Caco-2 (cell line): ENCODE results near the gene MRPL24. TPM values are rescaled to one million over a fixed set of nuclear protein-coding genes. Genes with fewer than 3 reads are reported as not detected.

Experiments used
- BruUV-seq: library from RNA; stranded (reverse); fragments of 400-500 nt; replicated peaks from 2 replicates; lab custom pipeline; 2021; lab: Mats Ljungman, UMichigan
- CTCF ChIA-PET: fragments of 300-600 bp; sonication (Branson Sonifier 250); formaldehyde crosslinking; loops from one replicate; lab custom pipeline; 2022; ENCODE audit warnings: antibody characterized with exemption; lab: Charles Lee
- POLR2A ChIA-PET: fragments of 300-600 bp; sonication (Branson Sonifier 250); formaldehyde crosslinking; loops from one replicate; lab custom pipeline; 2022; ENCODE audit warnings: antibody characterized with exemption; lab: Charles Lee
- DNase-seq, 2 experiments: peaks; one replicate each; pipeline versions ENCODE4 v3.0.0 to v3.0.0-alpha.2; 2020 to 2022
- H3K27me3 ChIP-seq: replicated peaks from 2 replicates; pipeline ENCODE4 v1.6.0; 2011; ENCODE audit warnings: low read length; ENCODE audit not compliant: control insufficient read depth, insufficient read depth
- H3K36me3 ChIP-seq: 2 replicates; pipeline ENCODE4 v1.5.1; 2011; ENCODE audit warnings: low read length; ENCODE audit not compliant: control insufficient read depth, insufficient read depth
- H3K4me1 ChIP-seq: fragments of 250-450 bp; sonication (Bioruptor Pico); 2 replicates; pipeline ENCODE4 v1.5.1; 2020; ENCODE audit warnings: mild to moderate bottlenecking
- H3K4me3 ChIP-seq: 2 replicates; pipeline ENCODE4 v1.5.1; 2011; ENCODE audit warnings: low read depth, mild to moderate bottlenecking, control low read depth, low read length
- H3K9me3 ChIP-seq: fragments of 250-450 bp; sonication (Bioruptor Pico); 2 replicates; pipeline ENCODE4 v1.5.1; 2020; ENCODE audit warnings: mild to moderate bottlenecking, moderate library complexity
- H3K27ac Mint-ChIP-seq: one replicate; pipeline ENCODE4 v1.8.0; 2022; ENCODE audit warnings: mixed read lengths; ENCODE audit not compliant: unreplicated experiment
- H3K27me3 Mint-ChIP-seq: one replicate; pipeline ENCODE4 v1.8.0; 2022; ENCODE audit warnings: mixed read lengths; ENCODE audit not compliant: insufficient read depth, unreplicated experiment
- H3K36me3 Mint-ChIP-seq: one replicate; pipeline ENCODE4 v1.8.0; 2022; ENCODE audit warnings: mild to moderate bottlenecking, mixed read lengths; ENCODE audit not compliant: insufficient read depth, unreplicated experiment
- H3K4me1 Mint-ChIP-seq: one replicate; pipeline ENCODE4 v1.8.0; 2022; ENCODE audit warnings: low read depth, mixed read lengths; ENCODE audit not compliant: unreplicated experiment
- H3K4me3 Mint-ChIP-seq: one replicate; pipeline ENCODE4 v1.8.0; 2022; ENCODE audit warnings: mild to moderate bottlenecking, moderate library complexity, mixed read lengths; ENCODE audit not compliant: unreplicated experiment
- H3K9me3 Mint-ChIP-seq: one replicate; pipeline ENCODE4 v1.8.0; 2022; ENCODE audit warnings: mixed read lengths; ENCODE audit not compliant: unreplicated experiment
- intact Hi-C: fragments of 100-400 bp; cut with micrococcal nuclease; formaldehyde crosslinking; loops from one replicate; pipeline ENCODE4 v1.10.0; 2022; ENCODE audit not compliant: unreplicated experiment
- total RNA-seq: library from RNA; stranded (reverse); gene quantifications from 2 replicates; pipeline ENCODE4 v1.2.3, GENCODE V29; 2022
- TF ChIP-seq, protein P1 (sequence below), 2 experiments: fragments of 200-600 bp in 1 of 2; IDR thresholded peaks; 1 replicate in 1 of 2; 2 replicates in 1 of 2; pipeline versions ENCODE4 v1.5.1 to v1.8.0; 2011 to 2022; ENCODE audit warnings: antibody characterized with exemption in 1 of 2, control low read depth in 1 of 2, inconsistent platforms in 1 of 2, low read depth in 1 of 2, low read length in 1 of 2, mild to moderate bottlenecking in 1 of 2, moderate library complexity in 1 of 2; ENCODE audit not compliant: insufficient read depth in 1 of 2, severe bottlenecking in 1 of 2, unreplicated experiment in 1 of 2

The MRPL24 gene
- total RNA-seq, 1 experiment from 2014 or later = 52.6 TPM

DNA sequence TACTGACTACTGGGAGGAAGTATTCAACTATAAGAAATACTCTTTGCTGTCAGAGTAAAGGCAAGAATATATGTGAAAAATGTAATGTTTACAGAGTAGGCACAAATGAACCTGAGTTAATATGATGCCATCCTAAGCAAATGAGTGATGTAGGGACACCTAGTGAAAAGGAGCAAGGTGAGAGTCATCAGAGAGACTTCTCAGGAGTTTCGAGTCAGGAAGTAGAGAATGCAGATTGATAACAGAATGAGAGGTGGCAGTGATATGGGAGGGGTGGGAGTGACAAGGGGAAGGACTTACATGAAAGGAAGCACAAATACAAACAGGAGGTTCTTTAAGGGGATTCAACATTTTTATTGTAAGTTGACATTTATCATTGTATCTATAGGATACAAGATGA lies 36.7 kb upstream of the MRPL24 start:
- peaks cover 58% of the 10 kb centered on the region for H3K36me3 Mint-ChIP-seq
- POLR2A ChIA-PET = no interaction called here
- H3K36me3 ChIP-seq = peaks cover 1% of the 10 kb centered on the region; the same call in 1 of the 2 replicates
- CTCF ChIA-PET = interaction anchor here (0.9 kb wide), 1 partner anchor 51 kb away, joined by 4 read pairs; no protein-coding TSS in a partner anchor
- TF ChIP-seq, protein P1, sequence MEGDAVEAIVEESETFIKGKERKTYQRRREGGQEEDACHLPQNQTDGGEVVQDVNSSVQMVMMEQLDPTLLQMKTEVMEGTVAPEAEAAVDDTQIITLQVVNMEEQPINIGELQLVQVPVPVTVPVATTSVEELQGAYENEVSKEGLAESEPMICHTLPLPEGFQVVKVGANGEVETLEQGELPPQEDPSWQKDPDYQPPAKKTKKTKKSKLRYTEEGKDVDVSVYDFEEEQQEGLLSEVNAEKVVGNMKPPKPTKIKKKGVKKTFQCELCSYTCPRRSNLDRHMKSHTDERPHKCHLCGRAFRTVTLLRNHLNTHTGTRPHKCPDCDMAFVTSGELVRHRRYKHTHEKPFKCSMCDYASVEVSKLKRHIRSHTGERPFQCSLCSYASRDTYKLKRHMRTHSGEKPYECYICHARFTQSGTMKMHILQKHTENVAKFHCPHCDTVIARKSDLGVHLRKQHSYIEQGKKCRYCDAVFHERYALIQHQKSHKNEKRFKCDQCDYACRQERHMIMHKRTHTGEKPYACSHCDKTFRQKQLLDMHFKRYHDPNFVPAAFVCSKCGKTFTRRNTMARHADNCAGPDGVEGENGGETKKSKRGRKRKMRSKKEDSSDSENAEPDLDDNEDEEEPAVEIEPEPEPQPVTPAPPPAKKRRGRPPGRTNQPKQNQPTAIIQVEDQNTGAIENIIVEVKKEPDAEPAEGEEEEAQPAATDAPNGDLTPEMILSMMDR (IDR thresholded peaks at IDR 0.05; ENCODE audit: insufficient read depth in 1 of 2, low read depth in 1 of 2, low read length in 1 of 2, severe bottlenecking in 1 of 2, unreplicated experiment in 1 of 2) = no peak
- no TSS peak for BruUV-seq
- intact Hi-C loops = no loop called here
- no peak overlapping the region for H3K4me3 Mint-ChIP-seq
- no peak for DNase-seq
- H3K9me3 Mint-ChIP-seq = no peaks in the 10 kb centered on the region
- no peaks in the 10 kb centered on the region for H3K27me3 Mint-ChIP-seq
- no peaks in the 10 kb centered on the region for H3K9me3 ChIP-seq
- no peak overlapping the region for H3K4me3 ChIP-seq
- H3K4me1 ChIP-seq = peaks cover 4% of the 10 kb centered on the region; the same call in 1 of the 2 replicates
- no peak overlapping the region for H3K27ac Mint-ChIP-seq
- H3K4me1 Mint-ChIP-seq = peaks cover 7% of the 10 kb centered on the region
- no peaks in the 10 kb centered on the region for H3K27me3 ChIP-seq

DNA sequence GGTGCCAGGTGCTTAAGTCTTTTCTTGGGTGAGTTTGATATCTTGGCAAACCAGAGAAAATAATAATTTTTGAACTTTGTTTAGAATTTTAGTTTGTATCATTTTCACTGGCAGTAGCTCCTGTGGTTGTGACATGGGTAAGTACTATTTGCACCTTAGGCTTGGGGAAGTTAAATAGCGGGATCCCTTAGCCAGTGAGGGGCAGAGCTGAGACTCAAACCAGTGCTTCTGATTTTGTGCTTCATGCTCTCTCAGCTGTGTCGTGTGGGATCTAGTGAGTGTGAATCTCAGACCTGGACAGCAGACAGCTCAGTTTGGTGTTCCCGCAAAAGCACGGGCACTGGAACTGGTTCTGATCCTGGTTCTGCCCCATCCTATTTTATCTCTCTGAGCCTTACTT lies 36.1 kb upstream of the MRPL24 start:
- Mint-ChIP-seq H3K27ac (no peak overlapping the region), H3K9me3 (no peaks in the 10 kb centered on the region), H3K4me3 (no peak overlapping the region), H3K36me3 (peaks cover 52% of the 10 kb centered on the region), H3K4me1 (peaks cover 13% of the 10 kb centered on the region), H3K27me3 (no peaks in the 10 kb centered on the region)
- ChIA-PET CTCF (interaction anchor here (0.9 kb wide), 1 partner anchor 51 kb away, joined by 4 read pairs; no protein-coding TSS in a partner anchor), POLR2A (no interaction called here)
- no peaks in the 10 kb centered on the region for H3K9me3 ChIP-seq
- TF ChIP-seq, protein P1 (IDR thresholded peaks at IDR 0.05; ENCODE audit: insufficient read depth in 1 of 2, low read depth in 1 of 2, low read length in 1 of 2, severe bottlenecking in 1 of 2, unreplicated experiment in 1 of 2) = no peak
- peaks cover 1% of the 10 kb centered on the region; the same call in 1 of the 2 replicates for H3K36me3 ChIP-seq
- no peaks in the 10 kb centered on the region for H3K27me3 ChIP-seq
- no peak for DNase-seq
- H3K4me1 ChIP-seq = peaks cover 4% of the 10 kb centered on the region; the same call in 1 of the 2 replicates
- H3K4me3 ChIP-seq = no peak overlapping the region
- intact Hi-C loops = no loop called here
- BruUV-seq = no TSS peak

DNA sequence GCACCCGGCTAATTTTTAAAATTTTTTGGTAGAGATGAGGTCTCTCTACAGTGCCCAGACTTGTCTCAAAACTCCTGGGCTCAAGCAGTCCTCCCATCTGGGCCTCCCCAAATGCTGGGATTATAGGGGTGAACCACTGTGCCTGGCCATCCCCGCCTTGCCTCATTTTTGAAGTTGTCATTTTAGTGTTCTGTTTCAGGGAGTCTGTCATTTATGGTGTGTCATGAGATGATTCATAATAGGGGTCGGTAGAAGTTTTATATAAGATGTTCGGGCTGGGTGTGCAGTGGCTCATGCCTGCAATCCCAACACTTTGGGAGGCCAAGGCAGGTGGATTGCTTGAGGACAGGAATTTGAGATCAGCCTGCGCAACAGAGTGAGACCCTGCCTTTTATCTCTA lies 34.9 kb upstream of the MRPL24 start:
- peaks cover 3% of the 10 kb centered on the region for H3K36me3 ChIP-seq
- CTCF ChIA-PET = no interaction called here
- intact Hi-C loops = no loop called here

More for the DNA sequence above, 34.9 kb upstream of the MRPL24 start:
- H3K4me3 Mint-ChIP-seq = no peak overlapping the region
- TF ChIP-seq, protein P1 (IDR thresholded peaks at IDR 0.05; ENCODE audit: insufficient read depth in 1 of 2, low read depth in 1 of 2, low read length in 1 of 2, severe bottlenecking in 1 of 2, unreplicated experiment in 1 of 2) = no peak
- Histone ChIP-seq H3K4me1 (peaks cover 4% of the 10 kb centered on the region; the same call in 1 of the 2 replicates), H3K4me3 (no peak overlapping the region), H3K27me3 (no peaks in the 10 kb centered on the region), H3K9me3 (no peaks in the 10 kb centered on the region)
- peaks cover 21% of the 10 kb centered on the region for H3K4me1 Mint-ChIP-seq
- POLR2A ChIA-PET = no interaction called here
- H3K36me3 Mint-ChIP-seq = peaks cover 49% of the 10 kb centered on the region
- H3K27me3 Mint-ChIP-seq = no peaks in the 10 kb centered on the region
- no peaks in the 10 kb centered on the region for H3K9me3 Mint-ChIP-seq
- BruUV-seq = no TSS peak
- no peak for DNase-seq
- H3K27ac Mint-ChIP-seq = no peak overlapping the region
